Measurements from ENCODE around the gene CBR1.

- TF ChIP-seq EP300 (IDR thresholded peaks at IDR 0.05) (no peak), CTCF (IDR thresholded peaks at IDR 0.05) (no peak), POLR2A (IDR thresholded peaks at IDR 0.05; ENCODE audit: low read depth) (no peak), POLR2AphosphoS5 (IDR thresholded peaks at IDR 0.05) (no peak)
Measured at GRCh38 chr21:36068748-36069398, 951 bp upstream of the CBR1 start.
